Activated naive CD8-positive, alpha-beta T cell (primary cell): Measurements from ENCODE around the gene TFPI.
A peak's percentile ranks its signal among the peaks of the same experiment; 100 is the strongest.

ENCODE experiments used
- H3K27ac Mint-ChIP-seq: one replicate; pipeline ENCODE4 v1.8.0; 2021; ENCODE audit warnings: mixed read lengths
- H3K27me3 Mint-ChIP-seq: one replicate; pipeline ENCODE4 v1.8.0; 2021; ENCODE audit warnings: mixed read lengths
- H3K36me3 Mint-ChIP-seq: one replicate; pipeline ENCODE4 v1.8.0; 2021; ENCODE audit warnings: mixed read lengths
- H3K4me1 Mint-ChIP-seq: one replicate; pipeline ENCODE4 v1.8.0; 2021; ENCODE audit warnings: low read depth, mixed read lengths
- H3K4me3 Mint-ChIP-seq: one replicate; pipeline ENCODE4 v1.8.0; 2021; ENCODE audit warnings: mild to moderate bottlenecking, mixed read lengths
- H3K9me3 Mint-ChIP-seq: one replicate; pipeline ENCODE4 v1.8.0; 2021; ENCODE audit warnings: low read depth, mixed read lengths

Gene TFPI

GRCh38 chr2:187453078-187453641 is 101.1 kb downstream of the TFPI start:
- Mint-ChIP-seq H3K4me3 (no peak overlapping the region), H3K27ac (no peak overlapping the region), H3K36me3 (no peaks in the 10 kb centered on the region), H3K4me1 (peaks cover 4% of the 10 kb centered on the region), H3K9me3 (no peaks in the 10 kb centered on the region), H3K27me3 (peaks cover 2% of the 10 kb centered on the region)

DNA sequence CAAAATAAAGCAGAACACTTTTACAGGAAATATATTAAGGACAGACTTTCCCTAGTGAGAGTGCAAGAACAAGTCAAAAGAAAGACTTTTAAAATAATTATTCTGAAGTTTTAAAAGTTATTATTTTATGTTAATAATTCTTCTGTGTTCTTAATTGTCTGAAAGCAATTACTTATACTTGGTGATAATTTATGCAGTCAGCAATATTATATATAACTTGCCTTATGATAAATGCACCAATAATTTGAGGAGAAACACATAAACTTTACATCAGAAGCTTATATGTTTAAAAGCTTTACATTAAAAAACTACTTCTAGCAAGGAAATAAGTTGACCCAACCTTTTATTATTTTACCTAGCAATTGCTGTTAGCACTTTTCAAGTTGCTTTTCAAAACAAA is 102.7 kb downstream of the TFPI start:
- no peak overlapping the region for H3K27ac Mint-ChIP-seq
- H3K4me3 Mint-ChIP-seq: no peak overlapping the region
- H3K36me3 Mint-ChIP-seq: no peaks in the 10 kb centered on the region
- H3K4me1 Mint-ChIP-seq: peaks cover 12% of the 10 kb centered on the region
- H3K27me3 Mint-ChIP-seq: peaks cover 2% of the 10 kb centered on the region
- no peaks in the 10 kb centered on the region for H3K9me3 Mint-ChIP-seq

- peaks cover 12% of the 10 kb centered on the region for H3K4me1 Mint-ChIP-seq
- H3K27ac Mint-ChIP-seq: no peak overlapping the region
- H3K9me3 Mint-ChIP-seq: no peaks in the 10 kb centered on the region
- peak overlapping the region; percentile 51 for H3K4me3 Mint-ChIP-seq
- H3K27me3 Mint-ChIP-seq: no peaks in the 10 kb centered on the region
- no peaks in the 10 kb centered on the region for H3K36me3 Mint-ChIP-seq
Measured at GRCh38 chr2:187447336-187447735, 106.9 kb downstream of the TFPI start.

- H3K9me3 Mint-ChIP-seq: no peaks in the 10 kb centered on the region
- no peak overlapping the region for H3K4me3 Mint-ChIP-seq
- peaks cover 12% of the 10 kb centered on the region for H3K4me1 Mint-ChIP-seq
- H3K27me3 Mint-ChIP-seq: no peaks in the 10 kb centered on the region
- H3K27ac Mint-ChIP-seq: no peak overlapping the region
- H3K36me3 Mint-ChIP-seq: no peaks in the 10 kb centered on the region
Measured at GRCh38 chr2:187446711-187447110, 107.5 kb downstream of the TFPI start.

- Mint-ChIP-seq H3K4me3 (no peak overlapping the region), H3K36me3 (no peaks in the 10 kb centered on the region), H3K4me1 (peaks cover 12% of the 10 kb centered on the region), H3K27me3 (no peaks in the 10 kb centered on the region), H3K27ac (no peak overlapping the region), H3K9me3 (no peaks in the 10 kb centered on the region)
Measured at GRCh38 chr2:187445051-187445450, 109.2 kb downstream of the TFPI start.

DNA sequence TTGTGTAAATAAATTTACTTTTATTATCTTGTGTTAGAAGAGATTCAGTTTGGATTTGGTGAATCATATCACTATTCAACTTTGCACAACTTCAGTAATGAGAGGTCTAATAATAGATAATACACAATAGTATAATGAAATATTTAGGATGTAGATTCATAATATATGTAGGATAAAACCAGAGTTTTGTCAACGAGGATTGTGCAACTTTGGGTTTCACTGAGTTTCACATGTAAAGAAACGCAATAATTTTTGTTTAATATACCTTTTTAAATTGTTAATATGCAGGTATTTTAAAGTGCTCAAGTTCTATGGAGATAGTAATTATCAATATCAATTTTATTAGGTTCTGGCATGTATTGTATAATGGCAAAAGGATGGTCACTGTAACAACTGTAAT is 111.5 kb downstream of the TFPI start:
- no peaks in the 10 kb centered on the region for H3K27me3 Mint-ChIP-seq
- H3K4me3 Mint-ChIP-seq: no peak overlapping the region
- no peaks in the 10 kb centered on the region for H3K36me3 Mint-ChIP-seq
- H3K4me1 Mint-ChIP-seq: peaks cover 6% of the 10 kb centered on the region
- no peaks in the 10 kb centered on the region for H3K9me3 Mint-ChIP-seq
- H3K27ac Mint-ChIP-seq: no peak overlapping the region

- Mint-ChIP-seq H3K27ac (no peak overlapping the region), H3K36me3 (no peaks in the 10 kb centered on the region), H3K9me3 (no peaks in the 10 kb centered on the region), H3K4me3 (no peak overlapping the region), H3K4me1 (peaks cover 3% of the 10 kb centered on the region), H3K27me3 (no peaks in the 10 kb centered on the region)
Measured at GRCh38 chr2:187442378-187442777, 111.9 kb downstream of the TFPI start.

DNA sequence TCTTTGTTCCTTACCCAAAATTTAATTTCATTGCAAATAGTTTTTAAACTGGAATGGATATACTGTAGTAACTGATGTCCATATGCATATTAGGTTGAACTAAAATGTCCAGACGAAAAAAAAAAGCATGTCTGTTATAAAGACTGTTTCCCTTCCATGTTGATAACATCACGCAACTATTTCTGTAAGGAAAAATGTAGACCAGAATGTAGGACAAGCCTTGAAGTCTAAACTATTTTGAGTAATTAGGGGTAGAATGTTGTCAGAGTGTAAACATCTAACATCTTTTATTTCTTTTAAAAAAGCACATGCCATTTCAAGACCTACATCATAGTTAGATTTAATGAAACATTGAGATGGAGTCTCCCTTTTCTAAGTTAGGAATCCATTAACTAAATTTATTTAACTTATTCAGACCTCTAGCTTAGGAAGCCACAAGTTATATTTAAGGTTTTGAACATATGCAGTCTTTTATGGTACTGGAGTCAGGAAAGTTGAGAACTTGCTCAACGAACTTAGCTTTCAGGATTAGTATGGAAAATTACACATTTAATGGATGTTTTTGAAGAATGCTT is 114.0 kb downstream of the TFPI start:
- H3K36me3 Mint-ChIP-seq: no peaks in the 10 kb centered on the region
- no peaks in the 10 kb centered on the region for H3K4me1 Mint-ChIP-seq
- no peaks in the 10 kb centered on the region for H3K9me3 Mint-ChIP-seq
- no peaks in the 10 kb centered on the region for H3K27me3 Mint-ChIP-seq
- no peak overlapping the region for H3K4me3 Mint-ChIP-seq
- H3K27ac Mint-ChIP-seq: no peak overlapping the region

DNA sequence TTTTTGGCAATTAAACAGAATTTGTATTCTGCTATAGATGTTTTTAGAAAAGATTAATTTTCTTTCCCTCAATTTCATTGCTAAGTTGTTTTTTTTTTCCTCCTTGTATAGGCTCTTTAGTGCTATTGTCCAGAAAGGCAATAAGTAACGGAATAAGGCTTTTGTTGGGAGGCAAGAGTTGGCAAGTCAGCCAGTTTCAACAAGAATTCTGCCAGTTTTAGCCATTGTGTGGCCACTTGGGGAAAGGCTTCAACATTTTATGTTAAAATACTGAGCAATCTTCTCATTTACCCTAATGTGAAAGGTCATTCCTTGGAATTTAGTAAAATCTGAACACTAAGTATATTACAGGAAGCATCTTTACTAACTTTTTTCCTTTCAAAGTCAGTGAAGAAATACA is 115.8 kb downstream of the TFPI start:
- no peaks in the 10 kb centered on the region for H3K9me3 Mint-ChIP-seq
- no peaks in the 10 kb centered on the region for H3K36me3 Mint-ChIP-seq
- H3K4me1 Mint-ChIP-seq: no peaks in the 10 kb centered on the region
- no peak overlapping the region for H3K27ac Mint-ChIP-seq
- H3K4me3 Mint-ChIP-seq: no peak overlapping the region
- H3K27me3 Mint-ChIP-seq: no peaks in the 10 kb centered on the region

GRCh38 chr2:187435756-187436155 is 118.5 kb downstream of the TFPI start:
- no peaks in the 10 kb centered on the region for H3K36me3 Mint-ChIP-seq
- H3K27ac Mint-ChIP-seq: no peak overlapping the region
- no peaks in the 10 kb centered on the region for H3K9me3 Mint-ChIP-seq
- H3K4me3 Mint-ChIP-seq: no peak overlapping the region
- H3K4me1 Mint-ChIP-seq: no peaks in the 10 kb centered on the region
- H3K27me3 Mint-ChIP-seq: no peaks in the 10 kb centered on the region

GRCh38 chr2:187435078-187435477 is 119.2 kb downstream of the TFPI start:
- H3K9me3 Mint-ChIP-seq: no peaks in the 10 kb centered on the region
- no peaks in the 10 kb centered on the region for H3K36me3 Mint-ChIP-seq
- H3K4me1 Mint-ChIP-seq: no peaks in the 10 kb centered on the region
- H3K27ac Mint-ChIP-seq: no peak overlapping the region
- no peaks in the 10 kb centered on the region for H3K27me3 Mint-ChIP-seq
- no peak overlapping the region for H3K4me3 Mint-ChIP-seq

- Mint-ChIP-seq H3K36me3 (no peaks in the 10 kb centered on the region), H3K4me1 (no peaks in the 10 kb centered on the region), H3K27me3 (no peaks in the 10 kb centered on the region), H3K27ac (no peak overlapping the region), H3K9me3 (no peaks in the 10 kb centered on the region), H3K4me3 (no peak overlapping the region)
Measured at GRCh38 chr2:187434342-187434785, 119.9 kb downstream of the TFPI start.

DNA sequence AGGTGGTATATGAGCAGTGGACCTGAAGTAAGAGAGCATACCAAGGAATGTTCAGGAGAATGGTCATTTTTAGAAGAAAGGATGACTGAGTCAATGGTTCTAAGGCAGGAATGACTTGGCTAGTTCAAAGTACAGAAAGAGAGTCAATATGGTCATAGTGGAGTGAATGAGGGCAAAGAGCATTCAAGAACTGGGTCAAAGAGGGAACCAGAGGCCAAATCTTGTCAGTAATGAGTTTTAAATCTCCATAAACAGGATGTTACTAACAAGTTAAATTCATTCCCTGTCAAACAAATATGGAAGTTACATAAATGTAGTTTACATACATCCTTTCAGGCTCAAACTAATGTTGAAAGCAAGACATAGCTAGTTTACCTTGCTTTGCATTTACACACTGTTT is 122.3 kb downstream of the TFPI start:
- H3K36me3 Mint-ChIP-seq: no peaks in the 10 kb centered on the region
- no peaks in the 10 kb centered on the region for H3K9me3 Mint-ChIP-seq
- no peaks in the 10 kb centered on the region for H3K4me1 Mint-ChIP-seq
- H3K4me3 Mint-ChIP-seq: no peak overlapping the region
- H3K27me3 Mint-ChIP-seq: no peaks in the 10 kb centered on the region
- no peak overlapping the region for H3K27ac Mint-ChIP-seq

DNA sequence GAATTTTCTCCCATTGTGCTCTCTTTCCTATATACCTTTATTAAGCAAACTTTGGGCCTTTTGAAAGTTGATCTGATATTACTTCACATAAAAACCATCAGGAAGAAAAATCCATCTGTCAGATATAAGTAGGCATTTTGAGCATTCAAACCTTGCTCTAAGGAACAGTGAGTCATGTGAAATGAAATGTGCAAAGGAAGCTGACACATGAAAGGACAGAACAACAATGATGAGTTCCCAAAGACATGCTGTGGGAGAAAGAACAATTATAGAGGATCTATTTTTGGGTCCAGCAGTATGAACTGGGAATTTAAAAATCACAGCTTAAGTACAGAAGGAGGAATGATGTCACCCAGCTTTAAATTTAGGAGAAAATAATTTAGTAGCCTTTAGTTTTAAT is 124.2 kb downstream of the TFPI start:
- H3K36me3 Mint-ChIP-seq: no peaks in the 10 kb centered on the region
- H3K27me3 Mint-ChIP-seq: no peaks in the 10 kb centered on the region
- no peaks in the 10 kb centered on the region for H3K4me1 Mint-ChIP-seq
- H3K27ac Mint-ChIP-seq: no peak overlapping the region
- no peak overlapping the region for H3K4me3 Mint-ChIP-seq
- no peaks in the 10 kb centered on the region for H3K9me3 Mint-ChIP-seq

GRCh38 chr2:187424146-187424545 is 130.1 kb downstream of the TFPI start:
- H3K4me1 Mint-ChIP-seq: no peaks in the 10 kb centered on the region
- H3K27me3 Mint-ChIP-seq: no peaks in the 10 kb centered on the region

GRCh38 chr2:187422282-187422681 is 132.0 kb downstream of the TFPI start:
- H3K27ac Mint-ChIP-seq: no peak overlapping the region
- no peaks in the 10 kb centered on the region for H3K27me3 Mint-ChIP-seq
- no peaks in the 10 kb centered on the region for H3K4me1 Mint-ChIP-seq
- no peaks in the 10 kb centered on the region for H3K36me3 Mint-ChIP-seq
- no peaks in the 10 kb centered on the region for H3K9me3 Mint-ChIP-seq
- H3K4me3 Mint-ChIP-seq: no peak overlapping the region

More at GRCh38 chr2:187424146-187424545, 130.1 kb downstream of the TFPI start:
- H3K36me3 Mint-ChIP-seq: no peaks in the 10 kb centered on the region
- H3K9me3 Mint-ChIP-seq: no peaks in the 10 kb centered on the region
- H3K4me3 Mint-ChIP-seq: no peak overlapping the region
- H3K27ac Mint-ChIP-seq: no peak overlapping the region
